Spinal cord (tissue), 10 donors: ENCODE measurements around the gene FRMPD4. TPM values are rescaled to one million over a fixed set of nuclear protein-coding genes. Genes with fewer than 3 reads are reported as not detected.
A peak's percentile ranks its signal among the peaks of the same experiment; 100 is the strongest.

ENCODE experiments used
- DNase-seq, 6 donors: peaks; one replicate each; pipeline versions ENCODE4 v3.0.0 to v3.0.0-alpha.2; 2013 to 2015; ENCODE audit warnings: low spot score in 6 of 6, low read depth in 4 of 6
- H3K27ac ChIP-seq: one replicate; pipeline ENCODE4 v1.5.1; 2013; ENCODE audit warnings: low read depth, low read length, control low read depth
- H3K27me3 ChIP-seq: one replicate; pipeline ENCODE4 v1.6.1; 2013; ENCODE audit warnings: low read length; ENCODE audit not compliant: control insufficient read depth, insufficient read depth
- H3K36me3 ChIP-seq: one replicate; pipeline ENCODE4 v1.6.1; 2013; ENCODE audit warnings: low read length; ENCODE audit not compliant: control insufficient read depth, insufficient read depth
- H3K4me1 ChIP-seq: one replicate; pipeline ENCODE4 v1.6.1; 2013; ENCODE audit warnings: low read length; ENCODE audit not compliant: control insufficient read depth, insufficient read depth
- H3K4me3 ChIP-seq: one replicate; pipeline ENCODE4 v1.5.1; 2013; ENCODE audit warnings: low read depth, low read length, control low read depth
- H3K9me3 ChIP-seq: one replicate; pipeline ENCODE4 v1.6.1; 2013; ENCODE audit warnings: low read length; ENCODE audit not compliant: control insufficient read depth, insufficient read depth
- WGBS: methylation state at CpG from one replicate; pipeline ENCODE4 v1.1.5; 2013; ENCODE audit warnings: missing lambda C conversion rate; ENCODE audit not compliant: insufficient coverage; 5-methylcytosine and 5-hydroxymethylcytosine counted together
- polyA plus RNA-seq, 2 donors: library from polyadenylated mRNA; unstranded; fragments of 120-200 nt; gene quantifications; one replicate each; pipeline ENCODE4 v1.2.1, GENCODE V29; 2013; ENCODE audit not compliant: insufficient read length in 2 of 2
- total RNA-seq, 2 donors: library from RNA; depleted of rRNA in 1 of 2; stranded (reverse); fragments of 120-200 nt in 1 of 2; fragments of >200 nt in 1 of 2; gene quantifications; one replicate each; pipeline versions ENCODE4 v1.2.3 to v1.2.4, GENCODE V29; 2013 to 2014
- donor health status: healthy.

FRMPD4 gene
- total and polyA plus RNA-seq, 4 donors = 2.6 to 9.8 (median 5.9) TPM

DNA sequence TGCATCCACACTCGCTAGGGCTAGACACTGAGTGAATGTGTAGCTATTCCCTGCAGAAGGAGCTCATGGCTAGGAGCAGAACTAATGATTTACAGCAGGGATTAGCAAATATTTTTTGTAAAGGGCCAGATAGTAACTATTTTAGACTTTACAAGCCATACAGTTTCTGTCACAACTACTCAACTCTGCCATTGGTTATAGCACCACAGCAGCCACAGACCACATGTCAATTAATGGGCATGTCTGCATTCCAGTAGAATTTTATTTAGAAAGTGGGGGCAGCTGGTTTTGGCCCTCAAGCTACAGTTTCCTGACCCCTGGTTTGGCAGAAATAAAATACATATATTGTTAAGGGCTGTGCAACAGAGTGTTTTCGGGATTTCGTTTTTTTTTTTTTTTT, 192.6 kb downstream of the FRMPD4 start:
- no CpG with 5 or more reads among the region's 3 CpGs for WGBS
- H3K4me3 ChIP-seq = no peak overlapping the region
- H3K27ac ChIP-seq = no peak overlapping the region
- no peaks in the 10 kb centered on the region for H3K9me3 ChIP-seq
- no peaks in the 10 kb centered on the region for H3K36me3 ChIP-seq
- H3K27me3 ChIP-seq = peaks cover 3% of the 10 kb centered on the region
- DNase-seq = no peak
- H3K4me1 ChIP-seq = no peaks in the 10 kb centered on the region

DNA sequence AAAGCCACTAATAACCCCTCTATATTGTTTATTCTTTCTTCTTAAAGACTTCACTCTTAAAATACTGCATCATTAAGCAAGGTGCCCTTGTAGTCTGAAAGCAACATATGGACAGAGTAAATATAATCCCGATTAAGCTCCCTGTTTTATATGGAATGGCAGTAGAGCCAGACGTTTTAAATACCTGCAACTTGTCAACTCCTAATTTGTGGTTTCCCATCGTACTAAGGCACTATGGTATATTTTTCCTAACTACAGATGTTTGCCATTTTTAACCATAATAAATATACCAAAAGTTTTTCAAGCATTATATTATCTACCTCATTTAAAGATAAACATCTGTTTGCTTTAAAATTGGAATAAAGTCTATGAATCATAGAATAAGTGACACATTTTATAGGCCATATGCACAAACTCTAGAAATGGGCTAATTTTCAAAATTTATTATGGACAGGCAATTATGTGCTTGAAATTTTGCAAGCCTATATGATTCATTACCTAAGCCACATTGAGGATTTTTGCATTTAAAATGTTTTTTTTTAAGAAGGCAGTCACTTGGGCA, 194.6 kb downstream of the FRMPD4 start:
- H3K4me1 ChIP-seq = no peaks in the 10 kb centered on the region
- H3K27ac ChIP-seq = no peak overlapping the region
- H3K9me3 ChIP-seq = no peaks in the 10 kb centered on the region
- H3K36me3 ChIP-seq = no peaks in the 10 kb centered on the region
- WGBS = no CpG with 5 or more reads among the region's 3 CpGs
- DNase-seq = no peak
- H3K4me3 ChIP-seq = no peak overlapping the region
- H3K27me3 ChIP-seq = peaks cover 7% of the 10 kb centered on the region

DNA sequence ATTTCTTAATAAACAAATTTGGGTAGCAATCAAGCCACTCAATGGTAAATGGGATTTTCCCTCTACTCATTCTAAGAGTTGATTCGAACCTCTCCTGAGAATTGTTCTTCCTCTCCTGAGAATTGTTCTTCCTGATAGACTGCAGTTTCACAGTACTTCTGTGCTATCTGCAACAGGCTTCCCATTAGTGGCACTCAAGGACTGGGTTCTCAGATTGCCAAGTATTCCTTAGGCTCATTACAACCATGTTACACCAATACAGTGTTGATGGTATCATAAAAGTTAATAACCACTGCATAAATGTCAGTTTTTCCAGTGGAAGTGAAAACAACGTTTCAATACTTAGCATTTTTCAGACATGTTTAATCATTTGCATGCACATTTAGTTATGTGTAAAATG, 201.6 kb downstream of the FRMPD4 start:
- H3K4me3 ChIP-seq = no peak overlapping the region
- H3K36me3 ChIP-seq = no peaks in the 10 kb centered on the region
- no peak for DNase-seq
- no peaks in the 10 kb centered on the region for H3K9me3 ChIP-seq
- WGBS = no CpG with 5 or more reads among the region's 2 CpGs
- H3K27ac ChIP-seq = no peak overlapping the region
- peaks cover 9% of the 10 kb centered on the region for H3K27me3 ChIP-seq
- no peaks in the 10 kb centered on the region for H3K4me1 ChIP-seq

DNA sequence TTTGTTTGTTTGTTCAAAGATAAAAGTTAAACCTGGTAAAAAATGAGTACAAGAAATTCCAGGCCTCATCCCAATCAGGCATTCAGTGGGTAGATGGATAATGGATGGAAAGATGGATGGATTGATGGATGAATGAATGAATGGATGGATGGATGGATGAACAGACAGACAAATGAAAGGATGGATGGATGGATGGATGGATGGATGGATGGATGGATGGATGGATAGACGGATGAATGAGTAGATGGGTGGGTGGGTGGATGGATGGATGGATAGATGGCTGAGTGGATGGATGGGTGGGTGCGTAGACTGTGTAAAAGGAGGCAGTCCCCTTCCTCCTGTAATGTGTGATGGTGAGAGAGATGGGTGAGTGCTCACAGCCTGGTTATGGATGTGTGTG, 206.7 kb downstream of the FRMPD4 start:
- Histone ChIP-seq H3K27me3 (peaks cover 8% of the 10 kb centered on the region), H3K27ac (no peak overlapping the region), H3K4me1 (no peaks in the 10 kb centered on the region), H3K36me3 (no peaks in the 10 kb centered on the region), H3K9me3 (no peaks in the 10 kb centered on the region), H3K4me3 (no peak overlapping the region)
- WGBS = 78% methylated on average over 2 of the region's 2 CpGs
- no peak for DNase-seq

DNA sequence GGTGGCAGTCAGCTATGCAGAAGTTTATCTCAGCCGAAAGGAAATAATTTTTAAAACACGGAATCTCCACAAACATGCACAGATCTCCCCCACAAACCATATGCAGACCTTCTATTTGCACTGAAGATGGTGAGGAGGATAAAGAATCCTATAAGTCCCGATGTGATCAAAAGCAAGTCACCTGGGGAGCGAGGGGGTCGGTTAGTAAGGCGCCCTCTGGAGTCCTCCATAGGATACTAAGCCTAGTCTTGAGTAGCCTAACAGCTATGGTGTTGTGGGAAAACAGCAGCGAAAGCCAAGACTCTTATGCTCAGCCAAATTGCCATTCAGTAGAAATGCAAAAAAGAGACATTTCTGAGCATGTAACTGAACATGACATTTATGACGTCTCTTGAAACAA, 210.9 kb downstream of the FRMPD4 start:
- DNase-seq = no peak
- Histone ChIP-seq H3K9me3 (no peaks in the 10 kb centered on the region), H3K27me3 (peaks cover 3% of the 10 kb centered on the region), H3K36me3 (no peaks in the 10 kb centered on the region), H3K27ac (no peak overlapping the region), H3K4me1 (no peaks in the 10 kb centered on the region), H3K4me3 (no peak overlapping the region)
- WGBS = 27% methylated on average over 5 of the region's 8 CpGs

DNA sequence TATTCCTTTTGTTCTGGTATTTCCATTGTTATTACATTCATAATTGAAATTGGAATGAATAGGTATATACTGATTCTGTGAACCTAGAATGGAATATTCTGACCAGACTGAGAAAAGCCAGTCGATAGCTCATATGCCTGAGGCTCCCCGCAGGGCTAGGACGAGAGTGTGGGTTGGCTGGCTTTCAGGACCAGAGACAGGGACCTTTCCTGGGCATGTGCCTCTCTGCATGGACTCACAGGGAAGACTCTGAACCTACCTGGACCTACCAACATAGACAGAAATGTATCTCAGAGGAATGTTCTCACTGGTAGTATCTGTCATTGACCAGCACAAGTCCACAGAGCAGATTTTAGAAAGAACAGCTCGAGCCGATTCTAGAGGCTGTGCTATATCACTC, 214.6 kb downstream of the FRMPD4 start:
- H3K9me3 ChIP-seq = no peaks in the 10 kb centered on the region
- WGBS = 75% methylated on average over 5 of the region's 5 CpGs
- DNase-seq = no peak

DNA sequence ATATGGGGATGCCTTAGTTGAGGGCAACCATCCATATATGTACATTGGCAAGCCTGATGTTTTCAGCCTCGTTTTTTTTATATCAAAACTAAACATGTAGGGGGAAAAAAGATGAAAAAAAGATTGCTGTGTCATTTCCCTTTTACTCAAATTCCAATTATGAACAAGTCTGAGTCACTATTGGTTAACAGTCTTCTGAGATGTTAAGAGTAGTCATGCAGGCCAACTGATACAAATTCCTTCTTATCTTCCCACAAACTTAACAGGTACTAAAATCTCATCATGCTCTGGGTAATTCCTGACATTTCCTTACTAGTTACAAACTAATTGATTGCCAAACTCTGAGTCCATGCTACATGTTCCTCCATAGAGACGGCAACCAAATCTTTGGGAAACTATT, 222.1 kb downstream of the FRMPD4 start:
- WGBS = no CpG with 5 or more reads among the region's 2 CpGs
- H3K36me3 ChIP-seq = no peaks in the 10 kb centered on the region
- no peak overlapping the region for H3K27ac ChIP-seq
- H3K9me3 ChIP-seq = no peaks in the 10 kb centered on the region
- H3K4me3 ChIP-seq = no peak overlapping the region
- H3K27me3 ChIP-seq = no peaks in the 10 kb centered on the region
- H3K4me1 ChIP-seq = no peaks in the 10 kb centered on the region
- no peak for DNase-seq

More for the DNA sequence above, 214.6 kb downstream of the FRMPD4 start:
- Histone ChIP-seq H3K36me3 (no peaks in the 10 kb centered on the region), H3K4me1 (no peaks in the 10 kb centered on the region), H3K27ac (no peak overlapping the region), H3K4me3 (no peak overlapping the region), H3K27me3 (peaks cover 3% of the 10 kb centered on the region)

DNA sequence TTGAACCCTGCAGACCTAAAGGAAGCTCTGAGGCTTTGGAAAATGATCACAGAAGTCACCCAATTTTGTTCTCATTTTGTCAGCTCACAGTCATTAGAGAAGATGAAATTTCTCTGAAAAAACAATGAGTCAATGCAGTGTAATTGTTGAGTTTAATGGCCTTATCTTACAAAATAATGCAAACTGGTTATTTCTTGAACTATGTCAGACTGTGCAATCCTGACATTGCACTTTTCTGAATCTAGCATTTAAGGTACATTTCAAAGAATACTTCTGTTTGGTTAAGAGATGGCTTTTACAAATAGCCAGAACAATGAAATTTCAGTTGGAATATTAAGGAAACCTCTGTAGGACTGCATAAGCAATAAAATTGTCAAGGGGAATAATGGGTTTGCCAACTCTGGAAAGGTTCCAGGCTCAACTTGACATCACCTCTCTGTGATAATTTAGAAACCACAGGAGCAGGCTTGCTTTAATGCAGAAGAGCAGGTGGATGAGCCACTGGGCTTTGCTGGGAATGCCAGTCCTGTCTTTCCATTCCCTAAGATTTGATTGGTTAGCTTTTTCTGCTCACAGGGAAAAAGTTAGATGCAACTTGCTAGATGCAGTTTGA, 222.8 kb downstream of the FRMPD4 start:
- H3K4me3 ChIP-seq = no peak overlapping the region
- H3K9me3 ChIP-seq = no peaks in the 10 kb centered on the region
- no peaks in the 10 kb centered on the region for H3K27me3 ChIP-seq
- peak in 1 of 6 donors; percentile 14 for DNase-seq
- H3K4me1 ChIP-seq = no peaks in the 10 kb centered on the region
- no peak overlapping the region for H3K27ac ChIP-seq
- no peaks in the 10 kb centered on the region for H3K36me3 ChIP-seq

DNA sequence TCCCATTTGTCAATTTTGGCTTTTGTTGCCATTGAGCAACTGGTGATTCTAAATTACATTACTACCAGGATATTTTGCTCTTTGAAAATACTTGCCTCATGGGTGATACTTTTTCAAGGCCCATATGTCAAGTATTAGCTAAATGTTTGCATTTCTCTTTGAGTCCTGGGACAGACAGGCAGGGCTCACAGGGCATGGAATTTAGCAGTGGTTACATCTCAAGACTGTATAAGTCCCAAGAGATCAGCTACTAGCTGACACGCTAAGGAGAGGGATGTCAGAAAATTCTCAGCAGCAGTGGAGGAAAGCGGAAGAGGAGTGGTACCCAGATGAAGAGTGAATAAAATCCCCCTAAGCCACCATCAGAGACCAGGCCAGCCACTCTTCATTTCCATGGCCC, 224.9 kb downstream of the FRMPD4 start:
- Histone ChIP-seq H3K27me3 (no peaks in the 10 kb centered on the region), H3K27ac (no peak overlapping the region), H3K36me3 (no peaks in the 10 kb centered on the region), H3K9me3 (no peaks in the 10 kb centered on the region), H3K4me1 (no peaks in the 10 kb centered on the region), H3K4me3 (no peak overlapping the region)
- no CpG with 5 or more reads among the region's 2 CpGs for WGBS
- DNase-seq = no peak

DNA sequence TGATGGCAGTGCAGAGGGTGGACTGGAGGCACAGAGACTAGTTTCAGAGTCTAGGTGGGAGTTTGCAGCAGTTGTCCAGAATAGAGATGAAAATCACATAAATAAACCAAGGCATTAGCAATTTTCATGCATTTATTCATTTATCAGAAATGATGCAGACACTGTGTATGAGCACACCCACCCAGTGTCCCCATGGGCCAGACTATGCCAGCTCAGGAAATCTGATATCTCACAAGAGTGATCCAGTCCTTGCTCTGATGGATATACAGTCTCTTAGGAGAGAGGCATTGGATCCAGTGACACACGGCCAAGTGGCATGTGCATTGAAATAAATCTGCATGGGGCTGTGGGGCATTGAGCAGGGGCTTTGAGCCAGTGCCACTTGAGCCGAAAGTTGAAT, 228.2 kb downstream of the FRMPD4 start:
- no peak overlapping the region for H3K27ac ChIP-seq
- no peak for DNase-seq
- no peak overlapping the region for H3K4me3 ChIP-seq
- WGBS = 62% methylated on average over 2 of the region's 2 CpGs
- H3K9me3 ChIP-seq = no peaks in the 10 kb centered on the region
- H3K27me3 ChIP-seq = no peaks in the 10 kb centered on the region
- H3K4me1 ChIP-seq = no peaks in the 10 kb centered on the region
- no peaks in the 10 kb centered on the region for H3K36me3 ChIP-seq
